HG02870 (cell line): ENCODE data around the gene PTPN3.
A peak's percentile ranks its signal among the peaks of the same experiment; 100 is the strongest.

ENCODE experiments used
- ATAC-seq: cut with Tn5 transposase; IDR thresholded peaks from one replicate; pipeline ENCODE4 v1.9.1; 2021; ENCODE audit warnings: mild to moderate bottlenecking, moderate library complexity; ENCODE audit not compliant: unreplicated experiment

Gene PTPN3

DNA sequence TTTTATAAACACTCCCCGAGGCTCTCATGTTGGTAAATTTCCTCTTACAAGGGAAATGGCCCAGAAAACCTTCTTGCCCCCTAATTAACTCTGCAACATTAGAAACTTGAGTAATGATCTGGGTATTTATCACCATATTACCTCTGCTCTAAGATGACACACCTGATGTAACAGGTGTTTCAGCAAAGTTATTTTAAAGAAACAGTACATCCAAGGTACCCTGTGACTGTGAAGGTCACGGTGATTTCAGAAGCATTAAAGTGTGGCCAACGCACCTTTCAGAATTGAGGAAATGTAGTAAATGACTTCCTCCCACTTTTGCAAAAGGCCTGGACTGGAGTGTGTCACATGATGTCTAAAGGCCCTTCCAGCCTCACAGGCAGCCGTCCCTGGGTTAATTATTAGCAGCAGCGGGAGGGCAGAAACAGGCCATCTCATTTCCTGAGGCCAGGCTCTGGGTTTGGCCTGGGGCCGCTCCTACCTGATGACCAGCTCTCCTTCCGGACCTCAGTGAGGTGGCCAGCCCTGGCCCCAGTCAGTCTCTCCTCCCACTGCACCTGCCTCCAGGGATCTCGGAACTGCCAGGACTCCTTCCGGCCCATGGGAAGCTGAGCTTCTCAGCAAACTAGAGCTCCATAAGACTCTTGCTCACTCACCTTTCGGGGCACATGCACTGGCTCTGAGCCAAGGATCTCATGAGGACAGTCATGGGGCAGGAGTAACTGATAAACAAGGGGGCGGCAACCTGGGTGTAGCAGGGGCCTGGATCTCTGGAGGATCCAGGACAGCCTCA lies 20.7 kb downstream of the PTPN3 start:
- peak; percentile 55 for ATAC-seq

DNA sequence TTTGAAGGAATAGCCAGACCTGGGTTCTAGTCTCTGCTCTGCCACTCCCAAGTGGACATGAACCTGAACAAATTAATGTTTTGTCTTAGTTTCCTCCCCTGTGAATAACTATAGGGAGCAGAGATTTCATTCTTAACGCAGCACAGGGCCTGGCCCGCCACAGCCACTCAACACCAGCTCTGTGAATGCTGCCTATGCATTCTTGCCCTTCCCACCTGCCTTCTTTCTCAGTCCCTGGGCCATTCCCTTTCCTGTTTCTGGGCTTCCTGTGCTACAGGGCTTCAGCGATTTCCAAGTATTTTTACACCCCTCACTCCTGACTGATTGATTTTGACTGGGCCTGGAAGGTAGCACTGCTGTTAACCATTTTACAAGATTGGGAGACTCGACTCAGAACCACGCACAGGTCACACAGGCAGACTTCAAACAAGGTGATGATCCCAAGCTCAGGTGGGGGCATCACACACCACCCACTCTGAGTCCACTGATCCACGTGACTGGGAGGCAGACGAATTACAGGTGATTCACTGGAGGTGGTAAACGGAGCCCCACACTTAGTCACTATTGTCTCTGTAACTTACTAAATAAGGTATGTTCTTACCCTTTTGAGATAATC lies 21.4 kb downstream of the PTPN3 start:
- no peak for ATAC-seq

DNA sequence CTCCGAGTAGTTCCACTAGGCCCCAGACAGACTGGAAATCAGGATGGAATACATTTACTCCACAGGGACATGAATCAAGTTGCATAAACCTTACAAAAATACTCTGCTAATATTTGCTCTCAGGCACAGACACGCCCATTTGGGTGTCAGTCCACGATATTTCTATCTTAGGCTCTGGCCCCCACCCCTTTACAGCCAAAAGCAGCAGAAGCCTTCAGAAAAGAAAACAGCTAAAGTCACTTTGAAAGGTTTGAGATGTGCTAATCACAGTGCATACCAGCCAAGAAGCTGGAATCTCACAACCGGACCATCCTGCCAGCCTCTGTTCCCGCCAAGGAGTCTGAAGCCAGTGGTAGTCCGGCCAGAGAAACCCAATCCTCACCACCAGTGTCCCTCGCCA lies 22.6 kb downstream of the PTPN3 start:
- ATAC-seq = no peak

DNA sequence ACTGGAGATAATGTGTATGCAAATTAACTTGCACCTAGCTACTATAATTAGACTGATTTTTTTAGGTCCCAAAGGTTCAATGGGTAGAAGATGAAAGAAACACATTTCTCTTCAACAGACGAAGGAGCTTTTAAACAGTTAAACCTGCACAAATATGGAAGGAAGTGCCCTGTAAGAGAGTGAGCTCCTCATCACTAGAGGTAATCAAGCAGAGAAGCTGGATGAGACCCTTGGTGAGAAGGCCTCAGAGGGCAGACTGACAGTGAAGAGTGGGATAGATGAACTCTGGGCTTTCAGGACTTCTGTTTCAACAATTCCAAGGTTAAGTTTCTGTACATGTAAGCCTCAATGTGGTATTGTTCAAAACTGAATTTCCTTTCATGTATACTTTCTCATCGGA lies 23.2 kb downstream of the PTPN3 start:
- no peak for ATAC-seq

GRCh38 chr9:109474170-109474569 lies 23.9 kb downstream of the PTPN3 start:
- no peak for ATAC-seq

- ATAC-seq = no peak
These were observed 24.8 kb downstream of the PTPN3 start for GRCh38 chr9:109473329-109473728.

- no peak for ATAC-seq
These were observed 26.4 kb downstream of the PTPN3 start for GRCh38 chr9:109471475-109472393.

DNA sequence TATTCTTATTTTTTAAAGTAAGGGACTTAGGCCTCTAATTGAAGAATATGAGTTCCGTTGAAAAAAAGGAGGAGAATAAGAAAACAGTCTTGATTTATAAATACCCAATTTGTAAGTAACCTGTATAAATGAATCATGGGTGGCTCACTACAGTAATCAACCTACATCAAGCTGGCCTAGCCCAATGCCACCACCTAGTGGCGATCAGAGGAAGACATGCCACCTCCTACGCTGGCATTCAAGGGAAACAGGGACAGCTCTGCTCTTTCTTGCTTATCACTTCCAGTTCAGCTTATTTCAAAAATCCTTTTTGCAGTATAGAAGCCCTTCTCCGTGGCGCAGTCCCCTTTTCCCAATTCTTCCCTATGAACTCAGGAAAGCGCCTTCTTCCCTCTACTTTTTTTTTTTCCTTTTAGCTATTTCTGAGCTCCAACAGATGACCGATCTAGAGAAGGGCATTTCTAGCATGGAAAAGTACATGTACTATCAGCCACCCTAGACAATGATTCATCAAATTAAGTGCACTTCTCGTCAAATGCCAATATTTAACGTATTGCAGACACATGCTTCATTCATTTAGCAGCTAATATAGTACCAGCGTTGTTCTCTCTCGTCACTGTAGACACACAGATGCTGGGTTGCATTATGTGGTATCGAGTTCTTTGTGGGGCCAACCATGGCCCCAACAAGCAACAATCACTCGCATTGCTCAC lies 28.3 kb downstream of the PTPN3 start:
- ATAC-seq = peak; percentile 92

GRCh38 chr9:109468927-109469326 lies 29.2 kb downstream of the PTPN3 start:
- ATAC-seq = no peak

- no peak for ATAC-seq
These were observed 30.2 kb downstream of the PTPN3 start for GRCh38 chr9:109467936-109468335.

DNA sequence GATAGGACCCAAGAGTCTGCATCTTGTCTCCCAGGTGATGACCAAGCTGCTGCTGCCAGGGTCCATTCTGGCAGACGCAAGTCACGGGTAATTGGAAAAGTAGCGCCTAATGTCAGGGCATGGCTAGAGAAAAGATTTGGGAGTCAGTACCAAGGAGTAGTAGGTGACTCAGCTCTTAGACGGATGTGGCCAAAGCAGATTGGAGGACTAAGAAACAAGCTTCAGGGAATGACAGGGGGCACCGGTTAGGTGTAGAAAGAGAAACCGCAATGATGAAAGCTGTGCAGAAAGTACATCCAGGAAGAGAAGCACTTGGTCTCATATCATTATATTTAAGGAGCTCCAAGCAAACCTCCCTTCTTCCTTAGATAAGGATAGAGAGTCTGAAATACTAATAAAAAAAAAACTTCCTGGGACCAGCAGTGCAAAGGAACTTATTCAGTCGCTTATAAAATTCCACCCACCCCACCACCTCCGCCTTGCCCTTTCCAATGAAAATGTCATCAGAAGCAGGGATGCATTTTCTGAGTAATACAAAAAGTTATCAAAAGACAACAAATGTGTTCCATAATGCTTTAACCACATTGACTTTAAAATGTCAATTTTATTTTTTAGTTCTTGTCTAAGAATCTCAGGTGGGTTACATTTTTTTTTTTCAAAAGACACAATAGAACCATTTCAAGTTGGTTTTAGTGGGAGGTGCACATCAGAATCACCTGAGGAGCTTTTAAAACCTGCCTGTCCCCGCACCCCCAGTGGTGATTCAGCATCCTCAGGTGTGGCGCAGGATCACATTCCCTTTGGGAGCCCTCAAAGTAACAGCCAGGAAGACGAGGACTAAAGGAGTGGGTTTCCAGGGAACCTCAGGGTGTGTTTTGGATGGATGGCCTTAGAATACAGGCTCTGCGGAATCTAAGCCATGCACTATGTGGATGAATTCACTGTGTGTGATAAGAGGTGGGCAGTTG lies 31.2 kb downstream of the PTPN3 start:
- no peak for ATAC-seq

- peak; percentile 73 for ATAC-seq
These were observed 34.0 kb downstream of the PTPN3 start for GRCh38 chr9:109463924-109464625.

- no peak for ATAC-seq
These were observed 37.5 kb downstream of the PTPN3 start for GRCh38 chr9:109460576-109460975.

DNA sequence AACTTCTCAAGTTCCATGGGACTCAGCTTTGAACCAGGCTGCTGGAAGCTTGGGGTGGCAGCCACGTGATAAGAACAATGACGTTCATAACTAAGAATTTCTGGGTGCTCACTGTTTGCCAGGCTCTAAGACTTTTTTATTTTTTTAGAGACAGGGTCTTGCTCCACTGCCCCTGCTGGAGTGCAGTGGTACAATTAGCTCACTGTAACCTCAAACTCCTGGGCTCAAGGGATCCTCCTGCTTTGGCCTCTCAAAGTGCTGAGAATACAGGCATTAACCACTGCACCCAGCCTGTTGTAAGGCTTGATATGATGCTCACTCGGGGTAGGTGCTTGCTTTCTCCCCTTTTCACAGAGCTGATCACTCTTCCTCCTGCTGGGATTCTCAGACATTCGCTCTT lies 38.7 kb downstream of the PTPN3 start:
- ATAC-seq = no peak

DNA sequence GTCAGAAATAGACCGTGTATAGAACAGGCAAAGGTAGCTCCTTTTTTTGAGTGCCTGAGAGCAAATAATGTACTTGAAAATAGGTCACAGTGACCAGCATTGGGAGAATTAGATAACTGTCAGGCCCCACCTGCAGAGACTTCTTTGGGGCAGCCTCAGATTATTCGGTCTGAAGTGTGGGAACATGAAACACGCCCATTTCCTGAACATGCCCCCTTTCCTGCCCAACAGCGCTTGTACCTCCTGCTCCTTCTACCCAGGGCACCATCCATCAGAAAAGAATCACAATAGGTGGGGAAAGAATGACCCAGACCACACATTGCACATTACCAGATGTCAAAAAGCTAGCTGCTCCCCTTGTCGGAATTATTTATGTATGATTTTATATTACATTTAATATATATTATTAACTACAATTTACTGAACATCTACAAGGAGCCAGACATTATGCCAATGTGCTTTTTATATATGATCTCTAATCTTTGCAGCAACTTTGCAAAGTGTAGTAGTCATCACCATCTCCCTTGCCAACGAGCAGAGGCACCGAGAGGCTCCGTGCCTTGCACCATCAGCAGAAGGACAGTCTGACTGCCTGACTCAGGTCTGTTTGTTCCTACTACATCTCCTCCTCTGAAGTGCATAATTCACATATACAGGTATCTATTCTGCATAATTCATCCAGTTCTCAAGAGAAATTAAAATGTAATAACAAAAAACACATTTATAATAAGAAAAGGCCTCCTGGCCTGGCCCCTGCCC lies 39.5 kb downstream of the PTPN3 start:
- ATAC-seq = no peak

- ATAC-seq = no peak
These were observed 41.3 kb downstream of the PTPN3 start for GRCh38 chr9:109456811-109457210.

GRCh38 chr9:109455861-109456260 lies 42.2 kb downstream of the PTPN3 start:
- no peak for ATAC-seq

DNA sequence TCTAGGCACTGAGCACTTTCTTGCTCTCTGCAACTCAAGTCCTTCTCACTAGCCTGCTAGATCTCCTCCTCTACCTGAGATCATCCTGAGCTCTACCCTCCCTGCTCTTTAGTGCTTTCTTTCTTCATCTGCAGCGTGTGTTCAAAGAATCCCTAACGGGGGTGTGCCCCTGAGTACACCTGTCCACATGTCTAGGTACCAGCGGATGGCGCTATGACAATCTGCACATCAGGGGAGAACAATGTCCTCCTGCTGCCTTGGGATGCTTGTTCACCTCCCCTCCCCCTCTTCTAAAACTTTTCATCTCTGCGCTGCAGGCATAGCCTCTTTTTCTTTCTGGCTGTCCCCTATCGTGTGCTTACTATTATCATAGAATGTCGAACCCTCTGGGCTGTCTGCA lies 42.7 kb downstream of the PTPN3 start:
- ATAC-seq = no peak
